Activated T-cell treated with anti-CD3 and anti-CD28 coated beads for 4 hours (primary cell): Measurements from ENCODE around the gene RASGRF1.

ENCODE experiments used
- DNase-seq: peaks from one replicate; pipeline ENCODE4 v3.0.0-alpha.2; 2020

Gene RASGRF1

DNA sequence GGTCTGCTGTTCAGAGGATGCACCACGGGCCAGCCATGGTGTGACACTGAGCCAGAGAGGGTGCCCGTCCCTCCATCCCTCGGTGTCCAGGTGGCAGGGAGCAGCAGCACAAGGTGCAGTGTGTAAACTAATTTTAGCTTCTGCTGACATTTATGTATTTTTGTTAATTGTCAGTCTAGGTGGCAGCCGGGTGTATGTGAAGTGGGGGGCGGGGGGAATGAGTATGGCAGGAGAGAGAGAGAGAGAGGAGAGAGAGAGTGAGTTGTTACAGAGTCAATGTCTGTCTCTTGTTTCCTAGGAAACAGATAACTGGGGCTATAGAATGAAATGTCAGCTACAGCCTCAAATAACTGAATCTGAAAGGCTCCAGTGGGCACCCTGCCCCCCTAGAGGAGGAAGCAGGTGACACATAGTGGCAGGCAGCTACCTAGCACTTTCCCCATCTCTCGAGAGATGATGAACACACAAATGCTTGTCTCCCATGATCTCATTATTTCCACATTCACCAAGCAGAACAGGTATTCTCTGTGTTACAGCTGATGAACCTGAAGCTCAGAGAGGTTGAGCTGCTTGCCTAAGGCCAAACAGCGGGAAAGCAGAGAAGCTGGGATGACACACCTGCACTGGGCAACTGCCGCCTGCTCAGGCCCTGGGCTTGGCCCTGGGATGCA lies 24.7 kb downstream of the RASGRF1 start:
- no peak for DNase-seq

DNA sequence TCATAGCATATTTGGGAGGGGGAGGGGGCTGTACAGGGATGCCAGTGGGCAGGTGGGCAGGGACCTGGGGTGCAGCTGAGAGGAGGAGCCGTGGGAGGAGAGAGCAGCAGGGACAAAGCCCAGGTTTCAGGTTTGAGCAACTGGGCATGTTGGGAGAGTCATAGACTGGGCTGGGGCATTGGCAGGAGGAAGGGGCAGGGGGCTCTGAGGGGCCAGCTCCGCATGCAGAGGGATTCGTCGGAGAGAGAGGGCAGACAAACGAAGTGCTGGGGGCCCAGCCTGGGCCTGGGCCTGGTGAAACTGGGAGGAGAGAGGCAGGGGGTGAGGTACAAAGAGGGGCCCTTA lies 25.2 kb downstream of the RASGRF1 start:
- DNase-seq = no peak

DNA sequence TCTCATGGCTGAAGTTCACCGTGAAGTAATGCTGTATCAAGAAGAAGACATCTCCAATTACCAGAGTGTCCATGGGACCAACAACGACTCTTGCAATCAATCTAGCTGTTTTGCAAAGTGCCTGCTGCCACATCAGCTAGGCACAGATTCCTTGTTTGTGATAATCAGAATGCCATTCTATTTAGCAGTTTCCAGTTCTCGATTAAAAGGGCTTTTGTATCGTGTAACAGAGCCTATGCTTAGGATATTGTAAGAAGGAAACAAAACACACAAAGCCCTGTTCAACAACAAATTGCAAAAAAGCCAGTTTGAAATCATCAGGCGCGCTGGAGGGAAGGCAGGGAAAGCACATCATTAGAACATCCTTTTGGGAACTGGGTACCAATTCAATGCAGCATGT lies 26.1 kb downstream of the RASGRF1 start:
- DNase-seq = no peak

GRCh38 chr15:79060175-79060574 lies 30.4 kb downstream of the RASGRF1 start:
- no peak for DNase-seq

GRCh38 chr15:79059081-79059572 lies 31.5 kb downstream of the RASGRF1 start:
- DNase-seq = no peak

DNA sequence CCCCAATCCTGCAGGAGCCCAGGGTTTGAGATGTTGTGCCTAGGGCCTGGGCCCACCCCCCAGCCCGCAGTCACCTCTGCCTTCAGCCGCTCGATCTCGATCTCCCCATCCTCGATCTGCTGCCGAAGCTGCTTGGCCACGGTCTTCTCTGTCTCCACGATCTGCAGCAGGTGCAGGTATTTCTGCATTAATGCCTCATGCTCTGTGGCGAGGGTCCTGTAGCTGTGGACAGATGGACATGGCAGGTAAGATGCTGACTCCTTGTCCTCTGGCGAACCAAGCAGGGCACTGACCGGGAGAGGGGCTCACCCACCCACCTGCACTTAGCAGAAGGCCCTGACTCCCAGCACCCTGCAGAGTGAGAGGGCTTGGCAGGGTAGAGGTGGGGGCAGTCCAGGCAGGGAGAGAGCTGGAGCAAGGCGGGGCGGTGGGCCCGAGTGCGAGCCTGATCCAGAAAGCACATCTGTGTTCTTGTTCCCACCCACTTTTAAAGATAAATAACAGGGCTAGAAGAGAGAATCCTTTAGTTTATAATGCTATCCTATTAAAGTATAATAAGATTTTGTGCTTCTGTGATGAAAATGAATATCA lies 32.2 kb downstream of the RASGRF1 start:
- no peak for DNase-seq

GRCh38 chr15:79057050-79057449 lies 33.5 kb downstream of the RASGRF1 start:
- no peak for DNase-seq

- no peak for DNase-seq
Measured at GRCh38 chr15:79054350-79054749, 36.2 kb downstream of the RASGRF1 start.

DNA sequence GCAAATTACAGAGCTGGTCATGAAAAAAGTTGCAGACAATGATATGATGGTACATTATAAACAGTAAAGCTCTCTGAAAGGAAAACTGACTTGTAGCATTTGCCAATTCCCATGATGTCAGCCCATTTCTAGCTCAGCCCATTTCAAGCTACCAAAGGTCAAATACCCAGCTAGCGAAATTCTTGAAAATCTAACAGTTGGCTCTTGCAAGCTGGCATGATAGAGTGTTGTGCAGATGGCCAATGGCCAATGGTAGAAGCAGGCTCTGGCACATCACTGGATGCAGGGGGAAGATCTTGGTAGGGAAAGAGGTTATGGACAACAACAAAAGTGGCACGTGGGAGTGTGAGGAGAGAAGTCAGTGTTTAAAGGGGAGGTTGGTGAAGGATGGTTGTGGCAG lies 36.7 kb downstream of the RASGRF1 start:
- DNase-seq = no peak

DNA sequence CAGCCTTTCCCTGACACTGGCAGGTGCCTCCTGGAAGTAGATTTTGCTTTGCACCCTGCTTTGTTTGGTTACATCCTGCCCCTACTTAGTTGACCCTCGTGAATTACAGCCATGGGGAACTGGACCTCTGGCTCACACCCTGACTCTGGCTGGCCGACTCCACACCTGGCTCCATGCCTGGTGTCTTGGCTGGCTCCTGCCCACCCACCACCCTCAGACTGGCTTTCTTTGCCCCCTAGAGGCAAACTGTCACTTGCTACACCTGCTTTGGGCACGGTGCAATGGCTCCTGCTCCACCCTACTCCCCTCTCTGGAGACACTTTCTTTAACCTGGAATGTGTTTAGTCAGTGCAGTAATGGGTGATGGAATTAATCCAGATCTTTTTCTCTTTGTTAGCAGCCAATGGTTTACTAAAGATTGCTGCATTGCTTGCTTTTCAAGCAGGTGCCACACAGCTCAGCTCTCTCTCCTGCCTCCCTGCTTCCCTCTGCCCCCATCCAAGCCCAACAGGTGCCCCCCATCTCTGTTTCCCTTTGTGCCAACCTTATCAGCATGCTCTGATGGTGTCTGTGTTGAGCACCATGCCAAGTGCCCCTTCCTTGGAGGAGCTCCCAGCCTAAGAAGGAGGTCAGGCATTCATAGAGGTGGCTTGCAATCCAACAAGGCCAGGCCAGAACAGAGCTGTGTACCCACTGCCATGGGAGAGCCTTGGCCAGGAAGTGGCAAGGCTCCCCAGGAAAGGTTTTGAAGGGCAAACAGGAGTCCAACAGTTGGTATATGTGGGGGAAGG lies 38.4 kb downstream of the RASGRF1 start:
- no peak for DNase-seq

DNA sequence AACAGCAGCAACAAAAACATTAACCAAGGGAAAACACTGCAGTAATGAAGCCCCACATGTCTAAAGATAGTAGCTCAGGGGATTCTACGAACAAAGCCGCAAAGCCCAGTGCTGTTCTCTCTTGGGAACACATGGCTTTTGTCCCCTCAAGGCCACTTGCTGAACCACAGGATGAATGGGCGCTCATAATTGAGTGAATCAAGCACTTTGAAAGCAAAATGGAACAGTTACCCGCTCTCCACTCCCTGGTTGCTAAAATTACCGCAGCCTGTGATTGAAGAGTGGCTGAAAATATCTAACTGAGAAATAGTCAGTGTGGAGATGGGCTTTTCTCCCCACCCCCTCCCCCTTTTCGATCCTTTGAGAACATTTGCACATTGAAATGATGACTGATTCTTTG lies 39.6 kb downstream of the RASGRF1 start:
- no peak for DNase-seq

- no peak for DNase-seq
Measured at GRCh38 chr15:79050341-79050740, 40.2 kb downstream of the RASGRF1 start.

DNA sequence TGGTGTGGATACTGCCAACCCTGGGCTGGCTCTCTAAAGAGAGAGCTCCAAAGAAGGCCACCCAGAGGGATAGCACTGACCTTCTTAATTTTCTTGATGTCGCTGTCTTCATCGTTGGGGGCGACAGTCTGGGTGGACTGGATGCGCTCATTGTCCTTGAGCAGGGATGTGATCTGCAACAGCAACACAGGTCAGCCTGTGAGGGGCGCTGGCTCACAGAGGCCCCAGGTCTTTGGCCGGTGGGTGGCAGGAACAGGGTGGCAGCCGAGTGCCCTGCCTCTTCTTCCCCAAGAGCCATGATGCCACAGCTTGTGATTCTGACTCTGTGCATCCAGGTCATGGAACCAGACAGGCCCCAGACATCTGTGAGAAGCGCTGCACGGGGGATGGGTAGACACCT lies 41.2 kb downstream of the RASGRF1 start:
- no peak for DNase-seq

GRCh38 chr15:79047676-79048439 lies 42.7 kb downstream of the RASGRF1 start:
- no peak for DNase-seq

GRCh38 chr15:79046691-79047404 lies 43.7 kb downstream of the RASGRF1 start:
- DNase-seq = no peak

DNA sequence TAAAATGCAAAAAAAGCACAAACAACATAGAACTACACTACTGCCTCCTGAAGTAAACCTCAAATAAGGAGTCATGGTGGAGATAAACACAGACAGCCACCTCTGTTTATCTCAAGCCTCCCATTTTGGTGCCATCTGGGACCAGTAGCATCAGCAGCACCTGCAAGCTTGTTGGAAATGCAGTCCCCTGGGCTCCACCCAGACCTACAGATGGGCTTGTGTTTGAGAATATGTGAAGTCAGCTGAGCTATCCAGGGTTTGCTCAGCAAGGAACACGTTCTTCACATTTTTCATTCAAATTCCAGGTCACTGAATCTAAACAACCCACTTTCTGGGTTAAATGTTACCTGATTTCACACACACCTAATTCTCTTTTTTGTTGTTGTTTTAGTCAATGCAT lies 45.5 kb downstream of the RASGRF1 start:
- no peak for DNase-seq

- DNase-seq = no peak
Measured at GRCh38 chr15:79042213-79042928, 48.2 kb downstream of the RASGRF1 start.

DNA sequence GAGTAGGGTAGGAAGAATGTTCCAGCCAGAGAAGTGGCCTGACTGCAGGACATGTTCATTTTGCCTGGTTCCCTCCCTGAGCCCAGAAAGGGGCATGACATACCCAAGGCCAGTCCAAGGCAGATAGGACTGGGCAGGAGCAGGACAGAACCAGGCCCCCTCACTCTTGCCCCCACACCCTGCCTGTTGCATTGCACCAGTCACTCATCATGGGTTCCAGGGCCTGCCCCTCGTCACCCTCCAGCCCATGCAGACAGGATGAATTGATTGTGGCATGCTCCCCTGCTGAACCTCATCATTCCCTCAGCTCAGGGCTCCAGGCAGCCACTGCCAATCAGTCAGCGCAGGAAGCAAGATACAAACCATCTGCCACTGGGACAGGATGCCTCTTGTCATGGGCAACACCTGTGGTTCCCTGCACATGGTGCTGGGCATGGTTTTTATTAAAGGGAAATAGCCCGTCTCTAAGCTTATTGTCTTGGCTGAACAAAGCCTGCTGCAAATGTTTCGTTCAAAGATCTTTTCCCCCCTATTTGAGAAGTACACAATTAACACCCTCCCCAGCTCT lies 48.9 kb downstream of the RASGRF1 start:
- no peak for DNase-seq

DNA sequence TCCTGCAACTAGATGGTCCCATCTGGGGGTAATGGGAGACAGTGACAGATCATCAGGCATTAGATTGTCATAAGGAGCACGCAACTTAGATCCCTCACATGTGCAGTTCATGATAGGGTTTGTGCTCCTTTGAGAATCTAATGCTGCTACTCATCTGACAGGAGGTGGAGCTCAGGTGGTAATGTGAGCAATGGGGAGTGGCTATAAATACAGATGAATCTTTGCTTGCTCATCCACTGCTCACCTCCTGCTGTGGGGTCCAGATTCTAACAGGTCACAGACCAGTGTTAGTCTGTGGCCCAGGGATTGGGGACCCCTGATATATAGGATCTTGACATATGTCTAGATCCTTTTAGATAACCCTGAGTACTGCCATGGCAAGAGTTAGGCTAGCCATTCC lies 52.7 kb downstream of the RASGRF1 start:
- no peak for DNase-seq

DNA sequence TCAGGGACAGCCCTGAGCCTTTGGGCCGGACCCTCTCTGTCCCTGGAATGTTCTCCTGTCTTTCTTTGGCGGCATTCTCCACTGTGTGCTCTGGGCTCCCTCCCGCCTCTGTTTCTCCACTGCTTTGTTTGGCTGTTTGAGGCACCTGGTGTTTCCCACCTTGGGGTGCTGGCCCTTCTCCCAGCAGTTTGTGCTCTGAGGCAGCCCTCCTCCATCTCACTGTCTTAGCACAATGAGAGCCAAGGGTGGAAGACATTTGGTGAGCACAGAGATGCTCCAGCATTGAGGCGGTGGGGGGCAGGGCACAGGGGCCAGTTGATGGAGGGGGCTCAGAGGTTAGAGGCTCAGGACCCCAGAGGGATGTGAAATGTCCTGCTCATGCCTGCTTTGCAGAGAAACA lies 54.3 kb downstream of the RASGRF1 start:
- no peak for DNase-seq

DNA sequence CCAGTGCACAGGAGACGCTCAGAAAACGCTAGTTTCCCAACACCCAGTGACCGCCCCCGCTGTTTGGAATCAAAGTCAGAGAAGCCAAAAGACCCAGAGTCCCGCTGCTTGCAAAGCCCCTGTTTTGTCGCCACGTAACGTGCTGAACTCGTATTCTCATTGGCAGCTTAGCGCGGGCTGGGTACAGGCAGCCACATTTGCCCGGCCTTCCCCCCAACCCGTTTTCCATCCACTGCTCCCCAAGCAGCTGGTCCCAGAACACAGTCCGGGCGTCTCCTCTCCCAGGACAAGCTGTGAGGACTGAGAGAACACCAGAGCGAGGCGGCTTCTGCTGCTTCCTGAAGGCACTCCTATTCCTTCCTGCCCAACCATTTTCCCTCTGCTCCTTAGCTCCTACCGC lies 54.8 kb downstream of the RASGRF1 start:
- no peak for DNase-seq

DNA sequence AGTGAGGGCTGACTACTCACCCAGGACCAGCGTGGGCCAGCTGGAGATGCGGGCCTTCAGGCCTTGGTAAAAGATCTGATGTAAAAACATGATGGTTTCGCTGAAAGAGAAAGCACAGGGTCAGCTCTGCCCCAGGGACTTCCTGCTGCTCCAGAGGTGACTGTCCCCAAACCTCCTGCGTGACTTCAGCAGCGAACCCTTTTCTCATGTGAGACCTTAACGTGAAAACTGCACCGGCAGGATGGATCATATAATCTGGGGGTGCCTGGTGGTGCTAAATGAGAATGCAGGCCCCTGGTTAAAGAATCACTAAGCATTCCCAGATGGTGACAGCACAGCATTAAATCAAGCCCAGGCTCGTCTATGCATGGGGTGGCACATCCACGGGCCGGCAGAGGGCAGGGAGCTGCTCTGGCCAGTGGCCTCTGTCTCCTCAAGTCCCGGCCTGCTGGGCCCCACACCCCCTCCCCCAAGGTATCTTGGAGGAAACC lies 55.4 kb downstream of the RASGRF1 start:
- DNase-seq = no peak
